HG03520 (cell line): ENCODE results near the gene GTF3C1.
"Not testable (repeated sequence)": the region's sequence is repeated elsewhere in the genome, so short reads cannot be mapped to it uniquely, and the experiment has no call there.

Experiments used
- ATAC-seq: cut with Tn5 transposase; IDR thresholded peaks from one replicate; pipeline ENCODE4 v1.9.1; 2021; ENCODE audit warnings: mild to moderate bottlenecking, moderate library complexity; ENCODE audit not compliant: unreplicated experiment

GTF3C1 gene

GRCh38 chr16:27468941-27469531, 80.7 kb downstream of the GTF3C1 start:
- no peak for ATAC-seq

GRCh38 chr16:27465483-27465879, 84.2 kb downstream of the GTF3C1 start:
- no peak for ATAC-seq

DNA sequence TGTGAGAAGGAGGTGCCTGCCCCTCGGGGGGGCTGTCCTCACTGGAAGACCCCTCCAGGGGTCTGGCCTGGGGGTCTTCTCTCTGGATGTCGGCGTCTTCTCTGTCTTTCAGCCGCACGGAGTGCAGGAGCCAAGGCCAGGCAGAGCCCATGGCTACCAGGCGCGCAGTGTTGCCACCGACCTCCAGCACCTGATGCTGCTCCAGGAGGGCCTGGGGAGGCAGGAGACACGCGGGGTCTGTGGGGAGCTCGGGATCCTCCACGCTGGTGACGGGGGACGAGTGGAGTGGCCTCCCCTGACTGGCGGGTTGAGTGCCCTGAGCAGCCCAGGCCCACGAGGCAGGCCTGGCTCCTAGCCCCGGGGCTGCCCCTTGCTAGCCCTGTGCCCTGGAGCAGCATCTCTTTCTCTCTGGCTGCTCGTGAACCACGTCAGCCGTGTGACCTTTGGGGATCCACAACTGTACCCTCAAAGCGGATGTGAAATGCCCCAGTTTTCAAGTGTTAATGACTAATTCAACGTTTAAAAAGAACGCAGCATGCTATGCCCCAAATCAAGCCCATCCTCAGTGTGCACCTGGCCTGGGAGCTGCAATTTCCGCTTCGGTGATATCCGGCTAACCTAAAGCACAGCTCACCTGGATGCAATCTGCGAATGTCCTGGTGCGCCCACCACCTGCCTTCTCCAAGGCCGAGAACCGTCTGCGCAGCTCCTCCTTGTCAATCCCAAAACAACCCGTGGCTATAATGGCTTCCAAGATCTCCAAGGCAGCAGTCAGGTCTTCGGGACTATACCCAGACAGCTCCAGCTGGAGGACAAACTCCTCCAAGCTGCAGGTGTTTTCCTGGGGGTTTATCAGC, 84.9 kb downstream of the GTF3C1 start:
- ATAC-seq = no peak

DNA sequence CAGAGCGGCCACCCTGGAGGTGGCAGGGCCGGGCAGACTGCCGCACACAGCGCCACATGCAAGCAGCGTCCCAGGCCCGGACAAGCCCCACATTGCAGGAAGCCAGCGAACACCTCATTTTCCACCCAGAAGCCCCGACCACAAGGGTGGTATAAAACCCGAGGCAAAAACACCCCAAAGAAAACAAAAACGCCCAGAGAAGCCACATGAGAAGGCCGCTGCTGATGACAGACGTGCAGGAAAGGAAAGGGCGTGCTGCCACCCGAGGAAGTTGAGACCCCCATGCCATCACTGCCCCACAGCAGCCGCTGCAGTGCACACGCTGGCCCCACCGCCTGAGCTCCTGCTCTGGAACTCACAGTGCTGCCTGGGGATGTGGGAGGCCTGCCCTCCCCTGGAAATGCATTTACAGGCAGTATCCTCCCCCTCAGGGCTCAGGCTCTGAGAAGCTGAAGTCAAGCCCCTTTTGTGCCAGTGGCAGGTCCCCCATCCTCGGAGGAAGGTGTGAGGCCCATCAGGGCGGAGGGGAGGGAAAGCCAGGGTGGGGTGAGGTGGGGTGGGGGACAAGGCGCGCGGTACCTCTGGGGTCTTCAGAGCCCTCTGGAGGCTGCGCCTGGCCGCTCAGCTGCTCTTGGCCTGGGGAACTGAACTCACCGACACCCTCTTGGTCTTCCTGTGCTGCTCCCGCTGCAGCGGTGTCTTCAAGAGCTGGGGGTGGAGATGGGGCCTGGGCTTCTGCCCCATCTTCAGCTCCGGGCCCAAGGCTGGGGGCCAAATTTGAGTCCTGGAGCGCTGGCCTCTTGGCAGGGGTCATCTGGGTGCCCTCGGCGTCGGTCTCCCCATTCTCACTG, 85.7 kb downstream of the GTF3C1 start:
- ATAC-seq = no peak

- ATAC-seq = no peak
These were observed 86.6 kb downstream of the GTF3C1 start for GRCh38 chr16:27462846-27463682.

- no peak for ATAC-seq
These were observed 87.4 kb downstream of the GTF3C1 start for GRCh38 chr16:27462200-27462845.

- ATAC-seq = no peak
These were observed 88.1 kb downstream of the GTF3C1 start for GRCh38 chr16:27461483-27462171.

- no peak for ATAC-seq
These were observed 88.8 kb downstream of the GTF3C1 start for GRCh38 chr16:27460663-27461482.

- no peak for ATAC-seq
These were observed 89.5 kb downstream of the GTF3C1 start for GRCh38 chr16:27460213-27460612.

DNA sequence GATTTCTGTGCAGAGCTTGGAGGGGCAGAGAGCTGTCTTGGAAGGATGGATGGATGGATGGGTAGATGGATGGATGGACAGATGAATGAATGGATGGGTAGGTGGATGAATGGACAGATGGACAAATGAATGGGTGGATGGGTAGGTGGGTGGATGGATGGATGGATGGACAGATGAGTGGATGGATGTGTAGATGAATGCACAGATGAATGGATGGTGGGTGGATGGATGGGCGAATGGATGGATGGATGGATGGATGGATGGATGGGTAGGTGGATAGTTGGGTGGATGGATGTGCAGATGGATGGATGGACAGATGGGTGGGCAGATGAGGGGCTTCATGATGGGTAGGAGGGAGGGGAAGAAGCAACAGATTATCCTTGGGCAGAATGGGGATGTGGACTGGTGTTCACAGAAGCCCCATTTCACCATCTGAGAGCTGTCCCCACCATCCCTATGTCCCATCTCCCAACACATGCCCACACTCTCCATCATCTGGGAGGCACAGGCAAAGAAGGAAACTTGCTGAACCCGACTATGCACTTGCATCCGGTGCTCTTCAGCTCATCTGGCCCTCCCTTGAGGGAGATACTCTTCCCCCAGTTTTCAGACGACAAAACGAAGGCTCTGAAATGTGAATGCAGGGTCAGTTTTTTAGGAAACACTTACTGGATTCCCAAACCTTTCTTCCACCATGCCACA, 90.6 kb downstream of the GTF3C1 start:
- ATAC-seq = no peak

DNA sequence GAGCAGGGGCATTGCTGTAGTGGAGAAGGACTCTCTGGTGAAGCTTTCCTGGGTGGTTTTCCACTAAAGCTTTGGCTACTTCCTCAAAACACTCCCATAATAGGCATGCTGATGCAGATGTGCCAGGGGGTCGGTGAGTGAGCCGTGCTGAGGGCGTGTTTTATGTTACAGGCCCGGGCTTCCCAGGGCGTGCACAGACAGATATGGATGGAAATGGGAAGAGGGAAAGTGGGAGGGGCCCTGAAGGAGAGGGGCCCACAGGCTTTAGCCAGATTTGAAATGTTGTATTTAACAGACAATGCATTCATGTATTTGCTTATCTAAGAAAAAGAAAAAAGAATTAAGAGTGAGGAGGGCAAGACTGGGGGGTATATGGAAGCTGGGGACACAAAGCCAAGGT, 91.5 kb downstream of the GTF3C1 start:
- no peak for ATAC-seq

DNA sequence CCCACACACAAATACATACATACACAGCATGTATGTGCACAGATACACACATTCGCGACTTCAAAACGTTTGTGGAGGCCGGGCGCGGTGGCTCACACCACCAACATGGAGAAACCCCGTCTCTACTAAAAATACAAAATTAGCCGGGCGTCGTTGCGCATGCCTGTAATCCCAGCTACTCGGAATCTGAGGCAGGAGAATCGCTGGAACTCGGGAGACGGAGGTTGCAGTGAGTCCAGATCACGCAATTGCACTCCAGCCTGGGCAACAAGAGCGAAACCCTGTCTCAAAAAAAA, 92.2 kb downstream of the GTF3C1 start:
- not testable (repeated sequence) for ATAC-seq

GRCh38 chr16:27455700-27456099, 94.0 kb downstream of the GTF3C1 start:
- no peak for ATAC-seq

GRCh38 chr16:27453494-27453825, 96.3 kb downstream of the GTF3C1 start:
- no peak for ATAC-seq

GRCh38 chr16:27452569-27453493, 96.9 kb downstream of the GTF3C1 start:
- ATAC-seq = no peak

GRCh38 chr16:27450196-27450549, 99.5 kb downstream of the GTF3C1 start:
- ATAC-seq = peak; percentile 8

DNA sequence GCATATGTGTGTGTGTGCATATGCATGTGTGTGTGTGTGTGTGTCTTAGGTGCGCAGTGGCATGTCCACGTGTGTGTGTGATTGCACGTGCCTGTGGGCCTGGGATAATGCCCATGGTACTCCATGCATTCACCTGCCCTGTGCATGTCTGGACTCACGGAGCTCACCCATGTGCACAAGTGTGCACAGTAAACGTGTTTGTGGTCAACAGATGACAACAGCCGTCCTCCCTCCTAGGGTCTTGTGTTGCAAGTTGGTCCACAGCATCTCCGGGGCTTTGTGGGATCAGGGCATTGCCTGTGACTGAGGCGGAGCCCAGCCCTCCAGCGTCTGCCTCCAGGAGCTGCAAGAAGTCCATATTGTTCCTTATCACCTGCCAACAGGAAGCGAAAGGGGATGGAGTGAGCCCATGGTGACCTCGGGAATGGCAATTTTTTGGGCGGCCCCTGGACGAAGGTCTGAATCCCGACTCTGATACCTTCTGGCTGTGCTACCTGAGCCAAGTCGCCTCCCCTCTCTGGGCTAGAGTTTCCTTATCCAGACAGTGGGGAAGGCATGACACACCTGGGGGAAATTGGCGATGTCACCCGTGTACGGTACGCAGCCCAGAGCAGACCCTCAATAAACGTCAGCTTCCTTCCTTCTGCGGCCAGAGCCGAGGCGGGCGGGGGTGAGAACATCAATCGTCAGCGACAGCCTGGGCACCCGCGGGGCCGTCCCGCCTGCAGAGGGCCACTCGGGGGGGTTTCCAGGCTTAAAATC, 100.1 kb downstream of the GTF3C1 start:
- peak; percentile 39 for ATAC-seq
